Lung (tissue), 4 donors: ENCODE results near the gene LARP4. TPM values are rescaled to one million over a fixed set of nuclear protein-coding genes. Genes with fewer than 3 reads are reported as not detected.

ENCODE experiments used
- polyA plus RNA-seq, 2 donors: library from polyadenylated mRNA; stranded (reverse); fragments of 200-250 nt; gene quantifications; one replicate each; pipeline ENCODE4 v1.2.1, GENCODE V29; 2013
- total RNA-seq, 2 donors: library from RNA; depleted of rRNA in 1 of 2; stranded (reverse); fragments of >200 nt in 1 of 2; gene quantifications; one replicate each; pipeline ENCODE4 v1.2.1, GENCODE V29; 2014 to 2021
- donor health status: Bipolar disorder and iron deficiency.
- donor health status: healthy.
- donor health status: DM: yes; HTN: yes; CAD: no.

LARP4 gene
- total and polyA plus RNA-seq, 4 donors, result 10.9 to 69.4 (median 32.3) TPM

Other genes with a start within 250 kb of the LARP4 start
- 10 to 100 TPM; 36.7 to 38.8 TPM for gene CERS5, start 233.5 kb upstream of the LARP4 start, total RNA-seq
- gene CERS5, start 233.5 kb upstream of the LARP4 start, polyA plus RNA-seq, result 10 to 100 TPM; 32.6 to 54.0 TPM
- 10 to 100 TPM; 55.8 to 69.7 TPM for gene LIMA1, start 117.4 kb upstream of the LARP4 start, total RNA-seq
- gene LIMA1, start 117.4 kb upstream of the LARP4 start, polyA plus RNA-seq, result 10 to 100 TPM; 25.0 to 35.5 TPM
- gene FAM186A, start 4.3 kb upstream of the LARP4 start, total RNA-seq, result not detected
- not detected for gene FAM186A, start 4.3 kb upstream of the LARP4 start, polyA plus RNA-seq
- 10 to 100 TPM; 26.1 to 55.8 TPM for gene DIP2B, start 104.1 kb downstream of the LARP4 start, total RNA-seq
- gene DIP2B, start 104.1 kb downstream of the LARP4 start, polyA plus RNA-seq, result 10 to 100 TPM in 1 of 2 donors, 1 to 10 TPM in 1; 4.2 to 11.1 TPM